ENCODE data around the gene NET1.
A peak's percentile ranks its signal among the peaks of the same experiment; 100 is the strongest.
"Not testable (repeated sequence)": the region's sequence is repeated elsewhere in the genome, so short reads cannot be mapped to it uniquely, and the experiment has no call there.

The NET1 gene

GRCh38 chr10:5399332-5399731 lies 13.0 kb upstream of the NET1 start:
- no peak for FAIRE-seq

- FAIRE-seq = no peak
These were observed 11.7 kb upstream of the NET1 start for GRCh38 chr10:5400468-5401240.

GRCh38 chr10:5402798-5403197 lies 9.6 kb upstream of the NET1 start:
- no peak for FAIRE-seq

- FAIRE-seq = no peak
These were observed 7.9 kb upstream of the NET1 start, which contains the start of gene TUBAL3 for GRCh38 chr10:5404208-5405041. Gene TUBAL3, minus strand, starts transcription at chr10:5404828. Its CDS starts 36 bp downstream, at chr10:5404792.

DNA sequence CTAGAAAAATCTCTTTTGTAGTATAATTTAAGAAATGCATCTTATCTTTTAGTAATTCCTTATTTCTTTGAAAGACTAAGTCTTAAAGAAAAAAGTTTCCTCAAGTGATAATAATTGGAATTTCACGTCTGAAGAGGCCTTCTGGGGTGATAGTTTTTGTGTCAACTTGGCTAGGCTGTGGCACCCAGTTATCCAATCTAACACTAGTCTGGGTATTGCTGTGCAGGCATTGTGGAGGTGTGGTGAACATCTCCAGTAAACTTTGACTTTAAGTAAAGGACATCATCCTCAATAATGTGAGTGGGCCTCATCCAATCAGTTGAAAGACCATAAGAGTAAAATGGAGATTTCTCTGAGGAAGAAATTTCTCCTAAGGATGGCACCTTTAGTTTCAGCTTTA lies 5.4 kb upstream of the NET1 start:
- no peak for FAIRE-seq

GRCh38 chr10:5410787-5411186 lies 1.6 kb upstream of the NET1 start:
- FAIRE-seq = not testable (repeated sequence)

DNA sequence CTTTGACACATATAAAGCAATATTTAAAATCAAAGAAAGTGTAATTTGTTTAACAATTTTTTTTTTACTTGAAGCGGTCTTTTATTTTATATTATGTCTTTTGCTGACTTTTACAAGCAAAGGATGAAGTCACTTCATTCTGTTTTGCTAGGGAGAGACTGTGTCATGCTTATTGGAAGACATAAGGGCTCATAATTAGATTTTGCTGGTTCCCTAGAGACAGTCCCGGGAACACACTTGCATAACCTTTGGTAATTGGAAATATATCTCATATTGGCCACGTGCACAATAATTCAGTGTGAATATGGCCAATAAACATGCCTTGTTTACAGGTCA lies 448 bp upstream of the NET1 start:
- no peak for FAIRE-seq

GRCh38 chr10:5413012-5413938 lies 918 bp downstream of the NET1 start:
- FAIRE-seq = no peak

DNA sequence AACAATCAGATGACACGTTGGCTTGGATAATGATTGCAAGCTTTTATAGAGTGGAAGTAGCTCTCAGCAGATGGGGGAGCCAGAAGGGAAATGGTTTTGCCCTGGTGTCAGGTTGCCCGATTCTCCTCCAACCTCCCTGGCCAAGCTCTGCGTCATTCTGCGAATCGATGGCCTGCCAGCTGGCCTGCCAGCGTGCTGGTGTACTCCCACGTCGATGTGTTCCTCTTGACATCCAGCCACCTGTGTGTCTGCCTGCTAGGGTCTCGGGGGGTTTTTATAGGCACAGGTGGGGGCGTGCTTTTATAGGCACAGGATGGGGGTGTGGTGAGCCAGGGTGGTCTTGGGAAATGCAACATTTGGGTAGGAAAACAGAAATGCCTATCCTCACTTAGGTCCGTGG lies 4.6 kb downstream of the NET1 start:
- no peak for FAIRE-seq

GRCh38 chr10:5418584-5418983 lies 6.2 kb downstream of the NET1 start:
- peak; percentile 47 for FAIRE-seq

GRCh38 chr10:5419466-5420094 lies 7.2 kb downstream of the NET1 start:
- FAIRE-seq = no peak

GRCh38 chr10:5423771-5424170 lies 11.4 kb downstream of the NET1 start:
- FAIRE-seq = no peak

- FAIRE-seq = no peak
These were observed 12.4 kb downstream of the NET1 start for GRCh38 chr10:5424751-5425150.

DNA sequence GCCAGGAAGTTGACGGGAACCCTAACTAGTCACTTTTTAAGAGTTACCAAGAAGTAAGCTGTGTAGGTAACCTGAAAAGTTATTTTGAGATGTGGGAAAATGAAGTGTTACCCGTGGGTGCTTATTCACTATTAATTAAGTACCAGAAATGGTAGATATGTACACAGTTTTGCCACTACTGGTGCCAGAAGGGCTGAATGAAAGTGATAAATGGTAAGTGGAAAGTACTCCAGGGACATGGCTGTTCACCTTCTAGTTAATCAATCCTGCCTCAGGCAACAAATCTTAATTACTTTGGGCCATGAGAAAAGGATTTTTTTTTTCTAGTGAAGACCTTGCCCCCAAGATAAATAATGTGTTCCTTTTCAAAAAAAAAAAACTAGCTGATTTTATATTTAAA lies 15.8 kb downstream of the NET1 start:
- no peak for FAIRE-seq

DNA sequence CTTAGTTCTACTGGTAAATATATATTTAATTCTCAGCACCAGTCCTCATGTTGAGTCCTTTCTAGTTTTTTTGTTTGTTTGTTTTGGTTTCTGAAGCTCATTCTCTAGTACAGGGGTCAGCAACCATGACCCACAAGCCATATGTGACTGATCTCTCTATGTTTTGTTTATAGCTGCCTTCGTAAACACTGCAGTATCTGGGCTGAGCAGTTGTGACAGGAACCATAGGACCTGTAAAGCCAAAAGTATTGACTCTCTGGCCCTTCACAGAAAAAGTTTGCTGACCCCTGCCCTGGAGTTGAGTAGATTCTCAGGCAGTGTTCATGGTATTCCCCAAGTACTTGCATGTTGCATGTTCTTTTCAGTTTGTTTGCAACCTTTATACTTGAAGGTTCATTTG lies 20.8 kb downstream of the NET1 start:
- no peak for FAIRE-seq

- no peak for FAIRE-seq
These were observed 21.8 kb downstream of the NET1 start for GRCh38 chr10:5434017-5434753.

DNA sequence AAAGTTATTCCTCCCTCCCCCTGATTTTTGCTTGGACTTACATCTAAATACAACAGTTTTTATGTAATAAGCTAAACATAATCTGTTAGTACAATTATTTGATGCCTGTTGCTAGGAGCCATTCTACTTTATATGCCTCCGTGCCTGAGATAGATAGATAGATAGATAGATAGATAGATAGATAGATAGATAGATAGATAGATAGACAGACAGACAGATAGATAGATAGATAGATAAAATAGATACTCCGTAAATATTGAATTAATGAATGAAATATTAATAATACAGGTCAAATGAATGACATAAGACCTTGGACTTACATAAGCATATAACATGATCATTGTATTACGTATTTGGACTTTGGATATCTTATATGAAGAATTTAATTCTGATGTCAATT lies 23.0 kb downstream of the NET1 start:
- no peak for FAIRE-seq

DNA sequence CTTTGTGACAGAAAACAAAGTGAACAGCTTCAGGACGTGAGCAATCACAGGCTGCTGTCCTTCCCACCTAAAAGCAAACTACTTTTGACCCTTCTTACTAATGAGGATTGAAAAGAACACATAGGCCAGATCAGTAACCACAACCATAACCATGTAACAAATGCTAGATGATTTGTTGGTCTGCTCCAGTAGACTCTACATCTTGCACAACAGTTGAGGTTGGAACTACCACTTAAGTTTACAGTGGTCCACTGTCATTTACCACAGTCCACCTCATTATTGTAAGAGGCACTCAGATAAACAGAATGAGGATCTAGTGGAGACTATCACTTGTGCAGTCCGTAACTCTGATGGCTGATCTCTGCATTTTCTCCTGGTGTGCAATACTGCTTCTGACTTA lies 27.8 kb downstream of the NET1 start:
- FAIRE-seq = no peak

- FAIRE-seq = no peak
These were observed 28.7 kb downstream of the NET1 start for GRCh38 chr10:5441106-5441505.

GRCh38 chr10:5442065-5442989 lies 30.0 kb downstream of the NET1 start:
- no peak for FAIRE-seq

- no peak for FAIRE-seq
These were observed 30.6 kb downstream of the NET1 start for GRCh38 chr10:5442990-5443370.
